A549 (cell line): ENCODE data around the gene SMCO4.

Experiments
- JUNB ChIP-seq: fragments of >200 bp; sonication (Bioruptor Twin); formaldehyde crosslinking; IDR thresholded peaks from 2 replicates; pipeline ENCODE4 v1.6.1; 2016
- POLR2A ChIP-seq: IDR thresholded peaks from 2 replicates; pipeline ENCODE4 v1.6.1; 2012; ENCODE audit warnings: mild to moderate bottlenecking, low read length
- TF ChIP-seq, protein P1 (sequence below): IDR thresholded peaks from 2 replicates; pipeline ENCODE4 v1.6.1; 2012
- TF ChIP-seq, protein P2 (sequence below): fragments of 200-600 bp; sonication (generic); IDR thresholded peaks from 2 replicates; pipeline ENCODE4 v1.6.1; 2016; ENCODE audit warnings: antibody characterized with exemption, mild to moderate bottlenecking, moderate library complexity
- TF ChIP-seq, protein P3 (sequence below): fragments of >200 bp; sonication (Bioruptor Twin); formaldehyde crosslinking; IDR thresholded peaks from 3 replicates; pipeline ENCODE4 v1.5.1; 2016

DNA sequence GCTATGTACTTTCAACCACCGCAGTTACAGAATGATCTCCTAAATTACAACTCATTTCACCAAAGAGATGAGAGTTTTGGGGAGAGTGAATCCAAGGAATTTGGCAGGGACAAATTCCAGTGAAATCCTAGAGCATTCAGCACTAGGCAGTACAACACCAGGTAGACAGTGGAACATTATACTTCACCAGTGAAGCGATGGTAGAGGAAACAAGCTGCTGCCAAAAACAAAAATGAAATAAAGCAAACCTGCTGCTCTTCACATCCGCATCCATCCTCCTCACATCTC, 16.9 kb downstream of the SMCO4 start:
- TF ChIP-seq, protein P1, sequence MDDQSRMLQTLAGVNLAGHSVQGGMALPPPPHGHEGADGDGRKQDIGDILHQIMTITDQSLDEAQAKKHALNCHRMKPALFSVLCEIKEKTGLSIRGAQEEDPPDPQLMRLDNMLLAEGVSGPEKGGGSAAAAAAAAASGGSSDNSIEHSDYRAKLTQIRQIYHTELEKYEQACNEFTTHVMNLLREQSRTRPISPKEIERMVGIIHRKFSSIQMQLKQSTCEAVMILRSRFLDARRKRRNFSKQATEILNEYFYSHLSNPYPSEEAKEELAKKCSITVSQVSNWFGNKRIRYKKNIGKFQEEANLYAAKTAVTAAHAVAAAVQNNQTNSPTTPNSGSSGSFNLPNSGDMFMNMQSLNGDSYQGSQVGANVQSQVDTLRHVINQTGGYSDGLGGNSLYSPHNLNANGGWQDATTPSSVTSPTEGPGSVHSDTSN = no peak
- TF ChIP-seq, protein P2, sequence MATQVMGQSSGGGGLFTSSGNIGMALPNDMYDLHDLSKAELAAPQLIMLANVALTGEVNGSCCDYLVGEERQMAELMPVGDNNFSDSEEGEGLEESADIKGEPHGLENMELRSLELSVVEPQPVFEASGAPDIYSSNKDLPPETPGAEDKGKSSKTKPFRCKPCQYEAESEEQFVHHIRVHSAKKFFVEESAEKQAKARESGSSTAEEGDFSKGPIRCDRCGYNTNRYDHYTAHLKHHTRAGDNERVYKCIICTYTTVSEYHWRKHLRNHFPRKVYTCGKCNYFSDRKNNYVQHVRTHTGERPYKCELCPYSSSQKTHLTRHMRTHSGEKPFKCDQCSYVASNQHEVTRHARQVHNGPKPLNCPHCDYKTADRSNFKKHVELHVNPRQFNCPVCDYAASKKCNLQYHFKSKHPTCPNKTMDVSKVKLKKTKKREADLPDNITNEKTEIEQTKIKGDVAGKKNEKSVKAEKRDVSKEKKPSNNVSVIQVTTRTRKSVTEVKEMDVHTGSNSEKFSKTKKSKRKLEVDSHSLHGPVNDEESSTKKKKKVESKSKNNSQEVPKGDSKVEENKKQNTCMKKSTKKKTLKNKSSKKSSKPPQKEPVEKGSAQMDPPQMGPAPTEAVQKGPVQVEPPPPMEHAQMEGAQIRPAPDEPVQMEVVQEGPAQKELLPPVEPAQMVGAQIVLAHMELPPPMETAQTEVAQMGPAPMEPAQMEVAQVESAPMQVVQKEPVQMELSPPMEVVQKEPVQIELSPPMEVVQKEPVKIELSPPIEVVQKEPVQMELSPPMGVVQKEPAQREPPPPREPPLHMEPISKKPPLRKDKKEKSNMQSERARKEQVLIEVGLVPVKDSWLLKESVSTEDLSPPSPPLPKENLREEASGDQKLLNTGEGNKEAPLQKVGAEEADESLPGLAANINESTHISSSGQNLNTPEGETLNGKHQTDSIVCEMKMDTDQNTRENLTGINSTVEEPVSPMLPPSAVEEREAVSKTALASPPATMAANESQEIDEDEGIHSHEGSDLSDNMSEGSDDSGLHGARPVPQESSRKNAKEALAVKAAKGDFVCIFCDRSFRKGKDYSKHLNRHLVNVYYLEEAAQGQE = no peak
- TF ChIP-seq, protein P3, sequence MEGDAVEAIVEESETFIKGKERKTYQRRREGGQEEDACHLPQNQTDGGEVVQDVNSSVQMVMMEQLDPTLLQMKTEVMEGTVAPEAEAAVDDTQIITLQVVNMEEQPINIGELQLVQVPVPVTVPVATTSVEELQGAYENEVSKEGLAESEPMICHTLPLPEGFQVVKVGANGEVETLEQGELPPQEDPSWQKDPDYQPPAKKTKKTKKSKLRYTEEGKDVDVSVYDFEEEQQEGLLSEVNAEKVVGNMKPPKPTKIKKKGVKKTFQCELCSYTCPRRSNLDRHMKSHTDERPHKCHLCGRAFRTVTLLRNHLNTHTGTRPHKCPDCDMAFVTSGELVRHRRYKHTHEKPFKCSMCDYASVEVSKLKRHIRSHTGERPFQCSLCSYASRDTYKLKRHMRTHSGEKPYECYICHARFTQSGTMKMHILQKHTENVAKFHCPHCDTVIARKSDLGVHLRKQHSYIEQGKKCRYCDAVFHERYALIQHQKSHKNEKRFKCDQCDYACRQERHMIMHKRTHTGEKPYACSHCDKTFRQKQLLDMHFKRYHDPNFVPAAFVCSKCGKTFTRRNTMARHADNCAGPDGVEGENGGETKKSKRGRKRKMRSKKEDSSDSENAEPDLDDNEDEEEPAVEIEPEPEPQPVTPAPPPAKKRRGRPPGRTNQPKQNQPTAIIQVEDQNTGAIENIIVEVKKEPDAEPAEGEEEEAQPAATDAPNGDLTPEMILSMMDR = no peak
- no peak for TF ChIP-seq POLR2A
- no peak for TF ChIP-seq JUNB
